ENCODE measurements around the gene SLC44A3.

DNA sequence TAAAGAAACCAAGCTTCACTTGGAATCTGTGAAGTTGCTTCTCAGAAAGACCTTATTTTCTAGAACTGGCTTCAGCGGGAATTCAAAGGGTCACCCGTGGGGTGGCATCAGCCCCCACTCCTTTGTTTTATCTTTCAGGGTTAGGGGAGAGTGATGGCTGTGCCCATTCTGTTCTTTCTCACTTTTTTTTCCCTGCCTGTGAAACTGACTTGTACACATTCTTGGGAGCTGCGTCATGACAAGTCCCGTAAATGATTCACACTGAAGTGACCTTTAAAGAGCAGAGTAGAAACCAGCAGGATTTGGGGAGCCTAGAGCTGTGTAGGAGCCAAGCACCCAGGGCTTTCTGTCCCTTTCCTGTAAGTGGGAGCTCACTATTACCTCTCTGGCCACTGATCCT is 43.8 kb downstream of the SLC44A3 start:
- TF ChIP-seq POLR2AphosphoS5 (IDR thresholded peaks at IDR 0.05) (peak; percentile 89 to 96 (median 94)), EP300 (IDR thresholded peaks at IDR 0.05) (peak in 3 of 4 donors; percentile 89 to 94 (median 92))
- TF ChIP-seq, protein P1, sequence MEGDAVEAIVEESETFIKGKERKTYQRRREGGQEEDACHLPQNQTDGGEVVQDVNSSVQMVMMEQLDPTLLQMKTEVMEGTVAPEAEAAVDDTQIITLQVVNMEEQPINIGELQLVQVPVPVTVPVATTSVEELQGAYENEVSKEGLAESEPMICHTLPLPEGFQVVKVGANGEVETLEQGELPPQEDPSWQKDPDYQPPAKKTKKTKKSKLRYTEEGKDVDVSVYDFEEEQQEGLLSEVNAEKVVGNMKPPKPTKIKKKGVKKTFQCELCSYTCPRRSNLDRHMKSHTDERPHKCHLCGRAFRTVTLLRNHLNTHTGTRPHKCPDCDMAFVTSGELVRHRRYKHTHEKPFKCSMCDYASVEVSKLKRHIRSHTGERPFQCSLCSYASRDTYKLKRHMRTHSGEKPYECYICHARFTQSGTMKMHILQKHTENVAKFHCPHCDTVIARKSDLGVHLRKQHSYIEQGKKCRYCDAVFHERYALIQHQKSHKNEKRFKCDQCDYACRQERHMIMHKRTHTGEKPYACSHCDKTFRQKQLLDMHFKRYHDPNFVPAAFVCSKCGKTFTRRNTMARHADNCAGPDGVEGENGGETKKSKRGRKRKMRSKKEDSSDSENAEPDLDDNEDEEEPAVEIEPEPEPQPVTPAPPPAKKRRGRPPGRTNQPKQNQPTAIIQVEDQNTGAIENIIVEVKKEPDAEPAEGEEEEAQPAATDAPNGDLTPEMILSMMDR (IDR thresholded peaks at IDR 0.05) = no peak
